ENCODE data around the gene ADAMTS2.

The ADAMTS2 gene

GRCh38 chr5:179348843-179349242, 3.6 kb upstream of the ADAMTS2 start:
- no peak for DNase-seq (ENCODE audit: low spot score)
- ATAC-seq (ENCODE audit: low read depth), result no peak
- Histone ChIP-seq H3K9me3 (ENCODE audit: severe bottlenecking) (no peaks in the 10 kb centered on the region), H3K27ac (ENCODE audit: poor library complexity, severe bottlenecking) (no peak overlapping the region), H3K27me3 (ENCODE audit: insufficient read depth, poor library complexity, severe bottlenecking) (peaks cover 36% of the 10 kb centered on the region), H3K4me1 (ENCODE audit: insufficient read depth, poor library complexity, severe bottlenecking) (no peaks in the 10 kb centered on the region), H3K4me3 (ENCODE audit: severe bottlenecking) (no peak overlapping the region), H3K36me3 (ENCODE audit: low read depth) (no peaks in the 10 kb centered on the region)
- TF ChIP-seq CTCF (IDR thresholded peaks at IDR 0.05; ENCODE audit: poor library complexity, severe bottlenecking), result no peak

- Histone ChIP-seq H3K27me3 (ENCODE audit: insufficient read depth, poor library complexity, severe bottlenecking) (peaks cover 44% of the 10 kb centered on the region), H3K4me3 (ENCODE audit: severe bottlenecking) (no peak overlapping the region), H3K4me1 (ENCODE audit: insufficient read depth, poor library complexity, severe bottlenecking) (no peaks in the 10 kb centered on the region), H3K36me3 (ENCODE audit: low read depth) (no peaks in the 10 kb centered on the region), H3K9me3 (ENCODE audit: severe bottlenecking) (no peaks in the 10 kb centered on the region), H3K27ac (ENCODE audit: poor library complexity, severe bottlenecking) (no peak overlapping the region)
- ATAC-seq (ENCODE audit: low read depth), result no peak
- no peak for DNase-seq (ENCODE audit: low spot score)
- TF ChIP-seq CTCF (IDR thresholded peaks at IDR 0.05; ENCODE audit: poor library complexity, severe bottlenecking), result no peak
Observed at GRCh38 chr5:179348011-179348530, 2.8 kb upstream of the ADAMTS2 start.

GRCh38 chr5:179347581-179347980, 2.3 kb upstream of the ADAMTS2 start:
- TF ChIP-seq CTCF (IDR thresholded peaks at IDR 0.05; ENCODE audit: poor library complexity, severe bottlenecking), result no peak
- peaks cover 49% of the 10 kb centered on the region for H3K27me3 ChIP-seq (ENCODE audit: insufficient read depth, poor library complexity, severe bottlenecking)
- H3K36me3 ChIP-seq (ENCODE audit: low read depth), result no peaks in the 10 kb centered on the region
- H3K9me3 ChIP-seq (ENCODE audit: severe bottlenecking), result no peaks in the 10 kb centered on the region
- no peak for DNase-seq (ENCODE audit: low spot score)
- no peak for ATAC-seq (ENCODE audit: low read depth)
- H3K4me1 ChIP-seq (ENCODE audit: insufficient read depth, poor library complexity, severe bottlenecking), result no peaks in the 10 kb centered on the region
- no peak overlapping the region for H3K4me3 ChIP-seq (ENCODE audit: severe bottlenecking)
- no peak overlapping the region for H3K27ac ChIP-seq (ENCODE audit: poor library complexity, severe bottlenecking)

GRCh38 chr5:179346875-179347274, 1.6 kb upstream of the ADAMTS2 start:
- DNase-seq (ENCODE audit: low spot score) (no peak), ATAC-seq (ENCODE audit: low read depth) (no peak)
- no peak overlapping the region for H3K27ac ChIP-seq (ENCODE audit: poor library complexity, severe bottlenecking)
- no peaks in the 10 kb centered on the region for H3K9me3 ChIP-seq (ENCODE audit: severe bottlenecking)
- no peak overlapping the region for H3K4me3 ChIP-seq (ENCODE audit: severe bottlenecking)
- no peaks in the 10 kb centered on the region for H3K4me1 ChIP-seq (ENCODE audit: insufficient read depth, poor library complexity, severe bottlenecking)
- TF ChIP-seq CTCF (IDR thresholded peaks at IDR 0.05; ENCODE audit: poor library complexity, severe bottlenecking), result no peak
- H3K27me3 ChIP-seq (ENCODE audit: insufficient read depth, poor library complexity, severe bottlenecking), result peaks cover 54% of the 10 kb centered on the region
- H3K36me3 ChIP-seq (ENCODE audit: low read depth), result no peaks in the 10 kb centered on the region

GRCh38 chr5:179346401-179346800, 1.1 kb upstream of the ADAMTS2 start:
- no peaks in the 10 kb centered on the region for H3K4me1 ChIP-seq (ENCODE audit: insufficient read depth, poor library complexity, severe bottlenecking)
- no peak for TF ChIP-seq CTCF (IDR thresholded peaks at IDR 0.05; ENCODE audit: poor library complexity, severe bottlenecking)
- H3K27ac ChIP-seq (ENCODE audit: poor library complexity, severe bottlenecking), result no peak overlapping the region
- ATAC-seq (ENCODE audit: low read depth), result no peak
- no peaks in the 10 kb centered on the region for H3K9me3 ChIP-seq (ENCODE audit: severe bottlenecking)
- no peak overlapping the region for H3K4me3 ChIP-seq (ENCODE audit: severe bottlenecking)
- peaks cover 54% of the 10 kb centered on the region for H3K27me3 ChIP-seq (ENCODE audit: insufficient read depth, poor library complexity, severe bottlenecking)
- no peak for DNase-seq (ENCODE audit: low spot score)
- H3K36me3 ChIP-seq (ENCODE audit: low read depth), result no peaks in the 10 kb centered on the region

All from RWPE2 (cell line).